ENCODE measurements around the gene ARPP19.

- no peak for TF ChIP-seq SP1 (IDR thresholded peaks at IDR 0.05; ENCODE audit: low read depth)
- no peak for TF ChIP-seq CTCF (IDR thresholded peaks at IDR 0.05 in 2 of 3, conservative IDR thresholded peaks at IDR 0.05 in 1 of 3; ENCODE audit: borderline replicate concordance in 1 of 3, insufficient read depth in 1 of 3, low read depth in 2 of 3, low read length in 2 of 3)
- no peak for TF ChIP-seq ZNF274 (IDR thresholded peaks at IDR 0.05; ENCODE audit: low read depth, low read length)
- no peak for TF ChIP-seq POLR2A (IDR thresholded peaks at IDR 0.05; ENCODE audit: borderline replicate concordance, extremely low read depth, insufficient read depth, insufficient read length)
- no peak for TF ChIP-seq POLR2AphosphoS5 (IDR thresholded peaks at IDR 0.05; ENCODE audit: low read depth, low read length)
- TF ChIP-seq YY1 (IDR thresholded peaks at IDR 0.05; ENCODE audit: extremely low read depth, insufficient replicate concordance, low read depth, low read length): no peak
- TF ChIP-seq RAD21 (IDR thresholded peaks at IDR 0.05; ENCODE audit: low read depth): no peak
- TF ChIP-seq EZH2 (IDR thresholded peaks at IDR 0.05): no peak
- TF ChIP-seq MAX (IDR thresholded peaks at IDR 0.05): no peak
These were observed 69.3 kb downstream of the ARPP19 start for GRCh38 chr15:52499506-52499905.

Measured in HCT116 (cell line).